Keratinocyte (primary cell): ENCODE results near the gene OFD1. TPM values are rescaled to one million over a fixed set of nuclear protein-coding genes. Genes with fewer than 3 reads are reported as not detected.

Experiments used
- DNase-seq: peaks from one replicate; pipeline ENCODE4 v3.0.0-alpha.2; 2011; ENCODE audit warnings: low read depth, missing footprints, low spot score
- FAIRE-seq: peaks from 2 replicates; lab custom pipeline; 2011; peaks lifted over from hg19 to GRCh38; lab: Jason Lieb, UNC
- H2AFZ ChIP-seq: 2 replicates; pipeline ENCODE4 v1.6.0; 2012; ENCODE audit warnings: low read length, control low read depth, inconsistent platforms; ENCODE audit not compliant: control insufficient read depth
- H3K27ac ChIP-seq: 2 replicates; pipeline ENCODE4 v1.5.1; 2011; ENCODE audit warnings: low read length; ENCODE audit not compliant: control insufficient read depth, insufficient read depth
- H3K27me3 ChIP-seq: 3 replicates; pipeline ENCODE4 v1.6.0; 2011; ENCODE audit warnings: low read length; ENCODE audit not compliant: control insufficient read depth, insufficient read depth; ENCODE audit errors: extremely low read depth
- H3K36me3 ChIP-seq, 2 experiments: 2 replicates in 1 of 2; 3 replicates in 1 of 2; pipeline ENCODE4 v1.5.1; 2011; ENCODE audit warnings: low read length in 2 of 2, mild to moderate bottlenecking in 1 of 2; ENCODE audit not compliant: control insufficient read depth in 2 of 2, insufficient read depth in 2 of 2; ENCODE audit errors: extremely low read depth in 1 of 2
- H3K4me1 ChIP-seq: 3 replicates; pipeline ENCODE4 v1.5.1; 2011; ENCODE audit warnings: low read length; ENCODE audit not compliant: control insufficient read depth, insufficient read depth; ENCODE audit errors: extremely low read depth
- H3K4me2 ChIP-seq: 3 replicates; pipeline ENCODE4 v1.6.0; 2011; ENCODE audit warnings: low read depth, low read length; ENCODE audit not compliant: control insufficient read depth, insufficient read depth; ENCODE audit errors: extremely low read depth
- H3K4me3 ChIP-seq, 3 experiments: fragments of 200-600 bp in 1 of 3; sonication (generic) in 1 of 3; 2 replicates in 2 of 3; 3 replicates in 1 of 3; pipeline ENCODE4 v1.5.1; 2011 to 2016; ENCODE audit warnings: low read length in 3 of 3, mild to moderate bottlenecking in 3 of 3, control low read depth in 2 of 3, inconsistent platforms in 1 of 3, low read depth in 1 of 3, mixed read lengths in 1 of 3, mixed run types in 1 of 3, moderate library complexity in 1 of 3; ENCODE audit not compliant: control insufficient read depth in 2 of 3, insufficient read depth in 2 of 3; ENCODE audit errors: extremely low read depth in 1 of 3
- H3K79me2 ChIP-seq: 2 replicates; pipeline ENCODE4 v1.6.0; 2012; ENCODE audit warnings: low read length; ENCODE audit not compliant: control insufficient read depth, insufficient read depth
- H3K9ac ChIP-seq: 3 replicates; pipeline ENCODE4 v1.6.0; 2011; ENCODE audit warnings: low read length; ENCODE audit not compliant: control insufficient read depth, insufficient read depth; ENCODE audit errors: extremely low read depth
- H3K9me1 ChIP-seq: 3 replicates; pipeline ENCODE4 v1.6.0; 2011; ENCODE audit warnings: low read length; ENCODE audit not compliant: control insufficient read depth, insufficient read depth; ENCODE audit errors: extremely low read depth
- H3K9me3 ChIP-seq: 2 replicates; pipeline ENCODE4 v1.5.1; 2012; ENCODE audit warnings: low read depth, low read length; ENCODE audit not compliant: control insufficient read depth
- H4K20me1 ChIP-seq: 3 replicates; pipeline ENCODE4 v1.6.0; 2011; ENCODE audit warnings: low read length; ENCODE audit not compliant: control insufficient read depth, insufficient read depth; ENCODE audit errors: extremely low read depth
- EZH2 ChIP-seq: IDR thresholded peaks from one replicate; pipeline ENCODE4 v1.6.1; 2012; ENCODE audit warnings: inconsistent platforms, mild to moderate bottlenecking, low read length, moderate library complexity
- dilution Hi-C: fragments of 300-500 bp; cut with MboI; formaldehyde crosslinking; loops from one replicate; pipeline ENCODE4 v1.7.0; 2020; ENCODE audit warnings: low sequenced_read_pairs; ENCODE audit not compliant: extremely low pct_ligation_motif_present
- polyA plus RNA-seq, 5 experiments: library from polyadenylated mRNA; depleted of rRNA in 3 of 5; stranded (reverse) in 3 of 5; stranded (forward) in 1 of 5; unstranded in 1 of 5; fragments of >200 nt; gene quantifications; 1 replicate in 1 of 5; 2 replicates in 3 of 5; 3 replicates in 1 of 5; pipeline versions ENCODE4 v1.2.1 to v1.2.3, GENCODE V29; 2011 to 2012; ENCODE audit warnings: missing spikeins in 2 of 5, low read depth in 1 of 5, low replicate concordance in 1 of 5
- TF ChIP-seq, protein P1 (sequence below), 3 experiments: IDR thresholded peaks in 1 of 3; conservative IDR thresholded peaks in 1 of 3; optimal IDR thresholded peaks in 1 of 3; 2 replicates in 2 of 3; 3 replicates in 1 of 3; pipeline versions ENCODE3 to v1.5.1; 2011; ENCODE audit warnings: low read length in 3 of 3, mild to moderate bottlenecking in 3 of 3, moderate library complexity in 2 of 3, control low read depth in 1 of 3, inconsistent platforms in 1 of 3; ENCODE audit not compliant: insufficient read depth in 2 of 3; ENCODE audit errors: extremely low read depth in 1 of 3

OFD1 gene
- polyA plus RNA-seq, 1 donor (not counting 4 experiments of a cell fraction or from before 2014, with no cell fraction given): 18.3 TPM

DNA sequence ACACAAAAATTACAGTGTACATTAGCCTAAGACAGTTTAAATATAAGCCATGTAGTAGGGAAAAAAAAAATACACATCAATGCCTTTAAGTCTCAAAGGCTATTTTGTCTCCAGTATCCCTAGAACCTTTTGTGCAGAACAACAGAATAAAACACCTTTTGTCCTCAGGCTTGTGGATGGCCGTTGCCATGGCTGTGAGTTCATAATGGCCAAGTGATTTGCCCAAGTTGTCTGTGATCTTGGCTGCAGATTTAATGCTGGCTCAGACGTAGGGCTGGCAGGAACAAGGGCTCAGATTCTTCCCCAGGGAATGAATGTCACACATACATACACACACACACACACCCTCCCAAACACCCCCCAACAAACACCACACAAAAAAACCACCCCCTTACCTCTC, 57.0 kb downstream of the OFD1 start:
- FAIRE-seq: no peak
- dilution Hi-C loops: no loop called here

DNA sequence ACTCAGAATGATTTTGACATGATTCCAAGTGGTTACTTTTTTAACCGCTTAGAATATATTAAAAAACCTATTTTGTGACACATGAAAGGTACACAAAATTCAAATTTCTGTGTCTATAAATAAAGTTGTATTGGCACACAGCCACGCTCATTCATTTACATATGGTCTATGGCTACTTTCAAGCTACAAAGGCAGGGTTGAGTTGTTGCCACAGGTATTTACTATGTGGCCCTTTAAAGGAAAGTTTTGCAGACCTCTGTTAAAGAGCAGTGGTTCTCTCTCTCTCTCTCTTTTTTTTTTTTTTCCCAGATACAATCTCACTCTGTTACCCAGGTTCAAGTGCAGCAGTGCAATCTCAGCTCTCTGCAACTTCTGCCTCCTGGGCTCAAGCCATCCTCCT, 59.3 kb downstream of the OFD1 start:
- H3K79me2 ChIP-seq: no peaks in the 10 kb centered on the region
- FAIRE-seq: no peak
- H3K27me3 ChIP-seq: peaks cover 8% of the 10 kb centered on the region
- no peaks in the 10 kb centered on the region for H3K9me3 ChIP-seq
- dilution Hi-C loops: no loop called here
- no peak for DNase-seq
- H2AFZ ChIP-seq: no peak overlapping the region
- H3K9me1 ChIP-seq: no peaks in the 10 kb centered on the region
- no peaks in the 10 kb centered on the region for H4K20me1 ChIP-seq
- H3K27ac ChIP-seq: no peak overlapping the region
- H3K36me3 ChIP-seq: no peaks in the 10 kb centered on the region
- H3K4me1 ChIP-seq: no peaks in the 10 kb centered on the region
- H3K9ac ChIP-seq: no peak overlapping the region
- no peak overlapping the region for H3K4me3 ChIP-seq
- TF ChIP-seq EZH2: no peak
- TF ChIP-seq, protein P1, sequence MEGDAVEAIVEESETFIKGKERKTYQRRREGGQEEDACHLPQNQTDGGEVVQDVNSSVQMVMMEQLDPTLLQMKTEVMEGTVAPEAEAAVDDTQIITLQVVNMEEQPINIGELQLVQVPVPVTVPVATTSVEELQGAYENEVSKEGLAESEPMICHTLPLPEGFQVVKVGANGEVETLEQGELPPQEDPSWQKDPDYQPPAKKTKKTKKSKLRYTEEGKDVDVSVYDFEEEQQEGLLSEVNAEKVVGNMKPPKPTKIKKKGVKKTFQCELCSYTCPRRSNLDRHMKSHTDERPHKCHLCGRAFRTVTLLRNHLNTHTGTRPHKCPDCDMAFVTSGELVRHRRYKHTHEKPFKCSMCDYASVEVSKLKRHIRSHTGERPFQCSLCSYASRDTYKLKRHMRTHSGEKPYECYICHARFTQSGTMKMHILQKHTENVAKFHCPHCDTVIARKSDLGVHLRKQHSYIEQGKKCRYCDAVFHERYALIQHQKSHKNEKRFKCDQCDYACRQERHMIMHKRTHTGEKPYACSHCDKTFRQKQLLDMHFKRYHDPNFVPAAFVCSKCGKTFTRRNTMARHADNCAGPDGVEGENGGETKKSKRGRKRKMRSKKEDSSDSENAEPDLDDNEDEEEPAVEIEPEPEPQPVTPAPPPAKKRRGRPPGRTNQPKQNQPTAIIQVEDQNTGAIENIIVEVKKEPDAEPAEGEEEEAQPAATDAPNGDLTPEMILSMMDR (optimal IDR thresholded peaks at IDR 0.05 in 1 of 3, IDR thresholded peaks at IDR 0.05 in 1 of 3, conservative IDR thresholded peaks at IDR 0.05 in 1 of 3; ENCODE audit: extremely low read depth in 1 of 3, insufficient read depth in 2 of 3, low read length in 3 of 3): no peak
- no peak overlapping the region for H3K4me2 ChIP-seq

More for the DNA sequence above, 57.0 kb downstream of the OFD1 start:
- no peaks in the 10 kb centered on the region for H3K4me1 ChIP-seq
- no peak overlapping the region for H3K4me3 ChIP-seq
- no peak overlapping the region for H2AFZ ChIP-seq
- no peaks in the 10 kb centered on the region for H3K9me3 ChIP-seq
- no peak overlapping the region for H3K4me2 ChIP-seq
- peaks cover 4% of the 10 kb centered on the region for H3K27me3 ChIP-seq
- no peaks in the 10 kb centered on the region for H4K20me1 ChIP-seq
- H3K9ac ChIP-seq: no peak overlapping the region
- no peak for TF ChIP-seq EZH2
- TF ChIP-seq, protein P1 (optimal IDR thresholded peaks at IDR 0.05 in 1 of 3, IDR thresholded peaks at IDR 0.05 in 1 of 3, conservative IDR thresholded peaks at IDR 0.05 in 1 of 3; ENCODE audit: extremely low read depth in 1 of 3, insufficient read depth in 2 of 3, low read length in 3 of 3): no peak
- no peak overlapping the region for H3K27ac ChIP-seq
- H3K79me2 ChIP-seq: no peaks in the 10 kb centered on the region
- no peaks in the 10 kb centered on the region for H3K36me3 ChIP-seq
- no peaks in the 10 kb centered on the region for H3K9me1 ChIP-seq
- no peak for DNase-seq
